Measurements from ENCODE around the gene SDCCAG8. TPM values are rescaled to one million over a fixed set of nuclear protein-coding genes. Genes with fewer than 3 reads are reported as not detected.

Gene SDCCAG8
- total and polyA plus RNA-seq, 2 of the 8 experiments (the other 6 are each of a cell fraction or from before 2014, with no cell fraction given) = 15.6 to 21.0 TPM

DNA sequence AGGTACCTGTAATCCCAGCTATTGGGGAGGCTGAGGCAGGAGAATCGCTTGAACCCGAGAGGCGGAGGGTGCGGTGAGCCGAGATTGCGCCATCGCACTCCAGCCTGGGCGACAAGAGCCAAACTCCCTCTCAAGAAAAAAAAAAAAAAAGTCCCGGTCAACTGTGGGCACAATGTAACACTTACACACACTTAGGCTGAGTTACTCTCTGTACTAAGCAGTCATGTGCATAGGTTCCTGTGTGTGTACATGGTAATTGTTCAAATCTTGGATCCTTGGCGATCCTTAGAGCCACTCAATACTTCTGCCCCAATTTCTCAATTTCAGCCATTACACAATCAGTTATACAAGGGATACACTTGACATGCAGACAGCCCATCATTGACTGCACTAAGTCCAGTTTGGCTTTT lies 11.6 kb downstream of the SDCCAG8 start (continued):
- TF ChIP-seq, protein P1, sequence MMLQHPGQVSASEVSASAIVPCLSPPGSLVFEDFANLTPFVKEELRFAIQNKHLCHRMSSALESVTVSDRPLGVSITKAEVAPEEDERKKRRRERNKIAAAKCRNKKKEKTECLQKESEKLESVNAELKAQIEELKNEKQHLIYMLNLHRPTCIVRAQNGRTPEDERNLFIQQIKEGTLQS (IDR thresholded peaks at IDR 0.05; ENCODE audit: insufficient read depth, low read depth, low read length) = no peak
- TF ChIP-seq POLR2A (IDR thresholded peaks at IDR 0.05; ENCODE audit: control extremely low read depth in 1 of 2, low read depth in 2 of 2, low read length in 2 of 2) = no peak

Measured in H1 (cell line).